ENCODE results near the gene ZNF451. TPM values are rescaled to one million over a fixed set of nuclear protein-coding genes. Genes with fewer than 3 reads are reported as not detected.

The ZNF451 gene
- total and polyA plus RNA-seq, 3 donors from 2014 or later = 68.1 to 106 (median 70.1) TPM

- intact Hi-C loops (cut with DNase I; ENCODE audit: low total_unique reads) = no loop called here
- no peak overlapping the region for H3K27ac ChIP-seq
- WGBS, 2 donors = 59 to 64% methylated on average over 5 of the region's 5 CpGs
These were observed 41.4 kb upstream of the ZNF451 start for GRCh38 chr6:57048577-57048976.

GRCh38 chr6:57063847-57064246 lies 26.1 kb upstream of the ZNF451 start:
- intact Hi-C loops (cut with DNase I; ENCODE audit: low total_unique reads) = no loop called here
- Histone ChIP-seq H3K36me3 (ENCODE audit: low read depth, missing control alignments) (no peaks in the 10 kb centered on the region), H3K9me3 (no peaks in the 10 kb centered on the region), H3K27me3 (no peaks in the 10 kb centered on the region), H3K27ac (no peak overlapping the region), H3K4me1 (no peaks in the 10 kb centered on the region), H3K4me3 (no peak overlapping the region)
- 88 to 89% methylated on average over 3 of the region's 3 CpGs for WGBS, 2 donors
- DNase-seq = no peak
- TF ChIP-seq CTCF (IDR thresholded peaks at IDR 0.05) (no peak), POLR2A (IDR thresholded peaks at IDR 0.05) (no peak)

More at GRCh38 chr6:57048577-57048976, 41.4 kb upstream of the ZNF451 start:
- H3K36me3 ChIP-seq (ENCODE audit: low read depth, missing control alignments) = no peaks in the 10 kb centered on the region
- H3K4me1 ChIP-seq = no peaks in the 10 kb centered on the region
- TF ChIP-seq CTCF (IDR thresholded peaks at IDR 0.05) (no peak), POLR2A (IDR thresholded peaks at IDR 0.05) (no peak)
- DNase-seq = no peak
- H3K9me3 ChIP-seq = no peaks in the 10 kb centered on the region
- no peaks in the 10 kb centered on the region for H3K27me3 ChIP-seq
- no peak overlapping the region for H3K4me3 ChIP-seq

GRCh38 chr6:57064809-57065208 lies 25.2 kb upstream of the ZNF451 start:
- Histone ChIP-seq H3K9me3 (no peaks in the 10 kb centered on the region), H3K4me1 (no peaks in the 10 kb centered on the region), H3K27me3 (no peaks in the 10 kb centered on the region), H3K4me3 (no peak overlapping the region), H3K27ac (no peak overlapping the region), H3K36me3 (ENCODE audit: low read depth, missing control alignments) (no peaks in the 10 kb centered on the region)
- TF ChIP-seq CTCF (IDR thresholded peaks at IDR 0.05) (no peak), POLR2A (IDR thresholded peaks at IDR 0.05) (no peak)
- intact Hi-C loops (cut with DNase I; ENCODE audit: low total_unique reads) = no loop called here
- 85 to 94% methylated on average over 1 of the region's 1 CpG for WGBS, 2 donors
- no peak for DNase-seq

- 100% methylated on average over 1 of the region's 1 CpG for WGBS, 2 donors
- no peak overlapping the region for H3K4me3 ChIP-seq
- intact Hi-C loops (cut with DNase I; ENCODE audit: low total_unique reads) = no loop called here
These were observed 21.9 kb upstream of the ZNF451 start for GRCh38 chr6:57068061-57068460.

More at GRCh38 chr6:57068061-57068460, 21.9 kb upstream of the ZNF451 start:
- TF ChIP-seq CTCF (IDR thresholded peaks at IDR 0.05) = no peak
- no peak for TF ChIP-seq POLR2A (IDR thresholded peaks at IDR 0.05)
- no peaks in the 10 kb centered on the region for H3K4me1 ChIP-seq
- no peak overlapping the region for H3K27ac ChIP-seq
- H3K36me3 ChIP-seq (ENCODE audit: low read depth, missing control alignments) = no peaks in the 10 kb centered on the region
- no peaks in the 10 kb centered on the region for H3K27me3 ChIP-seq
- no peaks in the 10 kb centered on the region for H3K9me3 ChIP-seq
- DNase-seq = no peak
